HEK293 (cell line): ENCODE results near the gene TARBP1.

Source experiments
- CTCF ChIA-PET: fragments of 350-600 bp; formaldehyde crosslinking; extraction: SDS; loops from one replicate; lab custom pipeline; 2021; ENCODE audit warnings: antibody characterized with exemption; lab: Yijun Ruan, JAX
- POLR2A ChIA-PET: fragments of 300-600 bp; formaldehyde crosslinking; extraction: SDS; loops from one replicate; lab custom pipeline; 2020; ENCODE audit warnings: antibody characterized with exemption, inconsistent platforms; lab: Yijun Ruan, JAX
- H3K27ac ChIP-seq: fragments of 200-500 bp; sonication (Bioruptor generic); 2 replicates; pipeline ENCODE4 v1.5.1; 2014; ENCODE audit warnings: low read depth, low read length, control low read depth, inconsistent platforms; ENCODE audit errors: extremely low read depth
- H3K36me3 ChIP-seq, 2 experiments: fragments of 200-500 bp in 1 of 2; sonication (Bioruptor generic) in 1 of 2; 1 replicate in 1 of 2; 2 replicates in 1 of 2; pipeline ENCODE4 v1.5.1; 2014 to 2017; ENCODE audit warnings: inconsistent platforms in 2 of 2, low read length in 2 of 2; ENCODE audit not compliant: control insufficient read depth in 2 of 2, insufficient read depth in 1 of 2
- H3K4me1 ChIP-seq: fragments of 200-500 bp; sonication (Bioruptor generic); 2 replicates; pipeline ENCODE4 v1.5.1; 2014; ENCODE audit warnings: mild to moderate bottlenecking, low read length, inconsistent platforms; ENCODE audit not compliant: control insufficient read depth, insufficient read depth
- H3K4me3 ChIP-seq: 2 replicates; pipeline ENCODE4 v1.5.1; 2011; ENCODE audit warnings: low read depth, mild to moderate bottlenecking, control low read depth, low read length, moderate library complexity
- H3K9me3 ChIP-seq: fragments of 200-500 bp; sonication (Bioruptor generic); 2 replicates; pipeline ENCODE4 v1.5.1; 2014; ENCODE audit warnings: low read depth, low read length, inconsistent platforms; ENCODE audit not compliant: control insufficient read depth, insufficient read depth
- ZFP3 ChIP-seq: fragments of 450-650 bp; formaldehyde crosslinking; IDR thresholded peaks from 2 replicates; pipeline ENCODE4 v1.5.1; 2016; ENCODE audit warnings: low read depth, missing biosample characterization, missing genetic modification characterization
- ZNF211 ChIP-seq: fragments of 450-650 bp; formaldehyde crosslinking; IDR thresholded peaks from 2 replicates; pipeline ENCODE4 v1.5.1; 2016; ENCODE audit warnings: low read depth, missing biosample characterization, missing genetic modification characterization
- ZNF214 ChIP-seq: fragments of 450-650 bp; formaldehyde crosslinking; IDR thresholded peaks from 2 replicates; pipeline ENCODE4 v1.5.1; 2017; ENCODE audit warnings: missing biosample characterization, mild to moderate bottlenecking, missing genetic modification characterization, borderline replicate concordance
- ZNF248 ChIP-seq: fragments of 450-650 bp; formaldehyde crosslinking; IDR thresholded peaks from 2 replicates; pipeline ENCODE4 v1.5.1; 2017; ENCODE audit warnings: missing biosample characterization, missing genetic modification characterization
- ZNF274 ChIP-seq, 2 experiments: fragments of 200-500 bp in 1 of 2; fragments of 450-650 bp in 1 of 2; sonication (Bioruptor generic) in 1 of 2; formaldehyde crosslinking in 1 of 2; IDR thresholded peaks; 2 replicates each; pipeline versions ENCODE4 v1.5.1 to v1.6.1; 2014 to 2016; ENCODE audit warnings: borderline replicate concordance in 1 of 2, inconsistent platforms in 1 of 2, low read length in 1 of 2, missing biosample characterization in 1 of 2, missing genetic modification characterization in 1 of 2
- ZNF292 ChIP-seq: fragments of 450-650 bp; formaldehyde crosslinking; IDR thresholded peaks from 2 replicates; pipeline ENCODE4 v1.5.1; 2016; ENCODE audit warnings: low read depth, missing biosample characterization, missing genetic modification characterization, borderline replicate concordance
- ZNF341 ChIP-seq: fragments of 450-650 bp; formaldehyde crosslinking; IDR thresholded peaks from 2 replicates; pipeline ENCODE4; 2016; ENCODE audit warnings: low read depth, missing biosample characterization, missing genetic modification characterization
- ZNF514 ChIP-seq: fragments of 450-650 bp; formaldehyde crosslinking; IDR thresholded peaks from 2 replicates; pipeline ENCODE4 v1.5.1; 2016; ENCODE audit warnings: missing biosample characterization, missing genetic modification characterization
- ZNF600 ChIP-seq: fragments of 450-650 bp; formaldehyde crosslinking; IDR thresholded peaks from 2 replicates; pipeline ENCODE4 v1.5.1; 2016; ENCODE audit warnings: missing biosample characterization, missing genetic modification characterization
- ZNF670 ChIP-seq: fragments of 450-650 bp; formaldehyde crosslinking; IDR thresholded peaks from 2 replicates; pipeline ENCODE4 v1.5.1; 2016; ENCODE audit warnings: missing biosample characterization, missing genetic modification characterization, low read depth
- ZNF677 ChIP-seq: fragments of 450-650 bp; IDR thresholded peaks from 2 replicates; pipeline ENCODE4 v1.5.0; 2018; ENCODE audit warnings: missing biosample characterization, mild to moderate bottlenecking, missing genetic modification characterization, moderate library complexity
- TF ChIP-seq, protein P1 (sequence below): fragments of 450-650 bp; formaldehyde crosslinking; conservative IDR thresholded peaks from 2 replicates; pipeline ENCODE4 v1.5.1; 2016; ENCODE audit warnings: low read depth, missing biosample characterization, missing genetic modification characterization
- TF ChIP-seq, protein P2 (sequence below): fragments of 450-650 bp; formaldehyde crosslinking; IDR thresholded peaks from 2 replicates; pipeline ENCODE4 v1.5.1; 2016; ENCODE audit warnings: missing biosample characterization, missing genetic modification characterization
- TF ChIP-seq, protein P3 (sequence below): fragments of 450-650 bp; formaldehyde crosslinking; IDR thresholded peaks from 2 replicates; pipeline ENCODE4; 2016; ENCODE audit warnings: missing biosample characterization, missing genetic modification characterization
- TF ChIP-seq, protein P4 (sequence below): fragments of 450-650 bp; formaldehyde crosslinking; IDR thresholded peaks from 2 replicates; pipeline ENCODE4 v1.5.1; 2016; ENCODE audit warnings: missing biosample characterization, missing genetic modification characterization, borderline replicate concordance

Gene TARBP1

DNA sequence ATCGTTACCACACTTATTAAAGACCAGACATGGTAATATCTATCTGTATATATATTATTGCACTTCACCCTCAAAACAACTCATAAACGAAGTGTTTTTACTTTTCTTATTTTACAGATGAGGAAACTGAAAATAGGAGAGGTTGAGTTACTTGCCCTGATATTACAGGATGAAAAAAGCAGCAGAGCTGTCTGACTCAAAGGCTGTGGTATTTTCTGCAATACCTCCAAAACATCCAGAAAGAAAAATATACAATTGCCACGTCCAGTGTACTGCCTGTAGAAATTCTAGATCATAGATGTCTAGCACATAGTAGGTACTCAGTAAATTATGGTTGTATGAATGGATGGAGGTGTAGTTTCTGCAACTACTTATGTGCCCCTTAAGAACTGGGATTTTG lies 5.2 kb upstream of the TARBP1 start (continued):
- TF ChIP-seq, protein P1, sequence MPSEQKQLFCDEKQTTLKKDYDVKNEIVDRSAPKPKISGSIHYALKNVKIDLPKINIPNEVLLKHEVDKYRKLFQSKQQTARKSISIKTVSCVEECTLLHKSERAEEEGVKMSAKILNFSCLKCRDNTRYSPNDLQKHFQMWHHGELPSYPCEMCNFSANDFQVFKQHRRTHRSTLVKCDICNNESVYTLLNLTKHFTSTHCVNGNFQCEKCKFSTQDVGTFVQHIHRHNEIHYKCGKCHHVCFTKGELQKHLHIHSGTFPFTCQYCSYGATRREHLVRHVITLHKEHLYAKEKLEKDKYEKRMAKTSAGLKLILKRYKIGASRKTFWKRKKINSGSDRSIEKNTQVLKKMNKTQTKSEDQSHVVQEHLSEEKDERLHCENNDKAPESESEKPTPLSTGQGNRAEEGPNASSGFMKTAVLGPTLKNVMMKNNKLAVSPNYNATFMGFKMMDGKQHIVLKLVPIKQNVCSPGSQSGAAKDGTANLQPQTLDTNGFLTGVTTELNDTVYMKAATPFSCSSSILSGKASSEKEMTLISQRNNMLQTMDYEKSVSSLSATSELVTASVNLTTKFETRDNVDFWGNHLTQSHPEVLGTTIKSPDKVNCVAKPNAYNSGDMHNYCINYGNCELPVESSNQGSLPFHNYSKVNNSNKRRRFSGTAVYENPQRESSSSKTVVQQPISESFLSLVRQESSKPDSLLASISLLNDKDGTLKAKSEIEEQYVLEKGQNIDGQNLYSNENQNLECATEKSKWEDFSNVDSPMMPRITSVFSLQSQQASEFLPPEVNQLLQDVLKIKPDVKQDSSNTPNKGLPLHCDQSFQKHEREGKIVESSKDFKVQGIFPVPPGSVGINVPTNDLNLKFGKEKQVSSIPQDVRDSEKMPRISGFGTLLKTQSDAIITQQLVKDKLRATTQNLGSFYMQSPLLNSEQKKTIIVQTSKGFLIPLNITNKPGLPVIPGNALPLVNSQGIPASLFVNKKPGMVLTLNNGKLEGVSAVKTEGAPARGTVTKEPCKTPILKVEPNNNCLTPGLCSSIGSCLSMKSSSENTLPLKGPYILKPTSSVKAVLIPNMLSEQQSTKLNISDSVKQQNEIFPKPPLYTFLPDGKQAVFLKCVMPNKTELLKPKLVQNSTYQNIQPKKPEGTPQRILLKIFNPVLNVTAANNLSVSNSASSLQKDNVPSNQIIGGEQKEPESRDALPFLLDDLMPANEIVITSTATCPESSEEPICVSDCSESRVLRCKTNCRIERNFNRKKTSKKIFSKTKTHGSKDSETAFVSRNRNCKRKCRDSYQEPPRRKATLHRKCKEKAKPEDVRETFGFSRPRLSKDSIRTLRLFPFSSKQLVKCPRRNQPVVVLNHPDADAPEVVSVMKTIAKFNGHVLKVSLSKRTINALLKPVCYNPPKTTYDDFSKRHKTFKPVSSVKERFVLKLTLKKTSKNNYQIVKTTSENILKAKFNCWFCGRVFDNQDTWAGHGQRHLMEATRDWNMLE (tag by site-specific recombination), result no peak
- no peak for TF ChIP-seq ZFP3 (tag by site-specific recombination)

DNA sequence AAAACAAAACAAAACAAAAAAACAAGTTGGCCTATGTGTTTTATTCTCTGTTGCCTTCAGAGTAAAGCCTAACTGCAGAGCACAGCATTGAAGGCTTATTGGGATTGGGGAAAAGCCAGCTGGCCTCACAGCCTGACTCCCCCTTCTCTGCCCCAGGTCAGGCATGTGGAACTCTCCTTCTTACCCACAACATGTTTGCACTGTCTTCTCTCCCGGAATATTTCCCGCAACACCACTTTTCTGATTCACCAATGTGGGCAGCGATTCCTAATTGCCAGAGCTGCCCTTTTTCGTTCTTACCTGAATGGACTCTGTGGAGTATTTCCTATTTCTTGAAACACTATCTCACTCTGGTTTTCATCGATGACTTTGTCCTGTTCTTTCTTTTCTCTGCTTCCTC lies 2.8 kb upstream of the TARBP1 start:
- POLR2A ChIA-PET, result no interaction called here
- Histone ChIP-seq H3K4me3 (no peak overlapping the region), H3K4me1 (peaks cover 4% of the 10 kb centered on the region; the same call in 1 of the 2 replicates), H3K9me3 (no peaks in the 10 kb centered on the region), H3K27ac (no peak overlapping the region), H3K36me3 (no peaks in the 10 kb centered on the region)
- CTCF ChIA-PET, result interaction anchor here (0.6 to 1.5 kb wide), 4 partner anchors 8 to 935 kb away, joined by 3 to 5 read pairs (median 4); no protein-coding TSS in a partner anchor
- TF ChIP-seq, protein P2, sequence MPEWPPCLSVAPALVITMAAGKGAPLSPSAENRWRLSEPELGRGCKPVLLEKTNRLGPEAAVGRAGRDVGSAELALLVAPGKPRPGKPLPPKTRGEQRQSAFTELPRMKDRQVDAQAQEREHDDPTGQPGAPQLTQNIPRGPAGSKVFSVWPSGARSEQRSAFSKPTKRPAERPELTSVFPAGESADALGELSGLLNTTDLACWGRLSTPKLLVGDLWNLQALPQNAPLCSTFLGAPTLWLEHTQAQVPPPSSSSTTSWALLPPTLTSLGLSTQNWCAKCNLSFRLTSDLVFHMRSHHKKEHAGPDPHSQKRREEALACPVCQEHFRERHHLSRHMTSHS, result no peak
- TF ChIP-seq ZNF600 (tag by site-specific recombination), result no peak
- TF ChIP-seq ZNF341 (tag by site-specific recombination), result no peak
- TF ChIP-seq, protein P3, sequence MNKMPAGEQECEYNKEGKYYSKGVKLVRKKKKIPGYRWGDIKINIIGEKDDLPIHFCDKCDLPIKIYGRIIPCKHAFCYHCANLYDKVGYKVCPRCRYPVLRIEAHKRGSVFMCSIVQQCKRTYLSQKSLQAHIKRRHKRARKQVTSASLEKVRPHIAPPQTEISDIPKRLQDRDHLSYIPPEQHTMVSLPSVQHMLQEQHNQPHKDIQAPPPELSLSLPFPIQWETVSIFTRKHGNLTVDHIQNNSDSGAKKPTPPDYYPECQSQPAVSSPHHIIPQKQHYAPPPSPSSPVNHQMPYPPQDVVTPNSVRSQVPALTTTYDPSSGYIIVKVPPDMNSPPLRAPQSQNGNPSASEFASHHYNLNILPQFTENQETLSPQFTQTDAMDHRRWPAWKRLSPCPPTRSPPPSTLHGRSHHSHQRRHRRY (tag by site-specific recombination), result no peak
- no peak for TF ChIP-seq ZNF670 (tag by site-specific recombination)
- TF ChIP-seq ZNF292 (tag by site-specific recombination), result no peak
- no peak for TF ChIP-seq ZNF274 (IDR thresholded peaks at IDR 0.05; ENCODE audit: low read length)
- TF ChIP-seq ZNF274 (tag by site-specific recombination; IDR thresholded peaks at IDR 0.05; ENCODE audit: borderline replicate concordance), result no peak
- TF ChIP-seq, protein P4, sequence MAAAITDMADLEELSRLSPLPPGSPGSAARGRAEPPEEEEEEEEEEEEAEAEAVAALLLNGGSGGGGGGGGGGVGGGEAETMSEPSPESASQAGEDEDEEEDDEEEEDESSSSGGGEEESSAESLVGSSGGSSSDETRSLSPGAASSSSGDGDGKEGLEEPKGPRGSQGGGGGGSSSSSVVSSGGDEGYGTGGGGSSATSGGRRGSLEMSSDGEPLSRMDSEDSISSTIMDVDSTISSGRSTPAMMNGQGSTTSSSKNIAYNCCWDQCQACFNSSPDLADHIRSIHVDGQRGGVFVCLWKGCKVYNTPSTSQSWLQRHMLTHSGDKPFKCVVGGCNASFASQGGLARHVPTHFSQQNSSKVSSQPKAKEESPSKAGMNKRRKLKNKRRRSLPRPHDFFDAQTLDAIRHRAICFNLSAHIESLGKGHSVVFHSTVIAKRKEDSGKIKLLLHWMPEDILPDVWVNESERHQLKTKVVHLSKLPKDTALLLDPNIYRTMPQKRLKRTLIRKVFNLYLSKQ (tag by site-specific recombination), result no peak
- no peak for TF ChIP-seq ZNF211
- no peak for TF ChIP-seq ZNF514
- TF ChIP-seq ZNF677 (tag by site-specific recombination), result no peak

DNA sequence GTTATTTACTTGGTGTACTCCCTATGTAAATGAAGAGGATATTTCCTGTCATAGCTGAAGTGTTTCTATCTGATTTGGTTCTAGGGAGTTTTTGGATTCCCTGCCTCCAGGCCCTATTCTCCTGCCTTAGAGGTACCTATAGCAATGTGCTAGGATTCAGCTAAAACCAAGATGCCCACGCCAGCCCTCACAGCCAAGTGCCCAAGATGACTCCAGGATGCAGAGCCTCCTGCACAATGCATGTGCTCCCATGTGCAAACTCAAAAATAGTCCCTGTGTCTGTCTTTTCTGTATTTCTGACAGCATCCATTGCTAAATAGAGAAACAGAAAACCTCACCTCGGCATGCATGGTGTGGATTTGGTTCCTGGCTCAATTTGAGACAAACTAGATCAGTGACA lies 887 bp upstream of the TARBP1 start:
- H3K27ac ChIP-seq, result no peak overlapping the region
- H3K4me3 ChIP-seq, result no peak overlapping the region
- H3K9me3 ChIP-seq, result no peaks in the 10 kb centered on the region
- POLR2A ChIA-PET, result interaction anchor here (0.6 to 2.9 kb wide), 2 partner anchors 18 to 106 kb away, joined by 4 to 13 read pairs; partner anchors contain the start of gene COA6
- TF ChIP-seq ZNF214, result no peak
- TF ChIP-seq ZNF248 (tag by site-specific recombination), result no peak
- CTCF ChIA-PET, result interaction anchor here (1.3 kb wide), 1 partner anchor 33 kb away, joined by 3 read pairs; no protein-coding TSS in a partner anchor
- H3K36me3 ChIP-seq, result no peaks in the 10 kb centered on the region
- H3K4me1 ChIP-seq, result peaks cover 18% of the 10 kb centered on the region
